ENCODE results near the gene CSF3.

Gene CSF3

GRCh38 chr17:40033339-40033738 lies 18.1 kb downstream of the CSF3 start:
- TF ChIP-seq ZFP3 (CRISPR knock-in tag; IDR thresholded peaks at IDR 0.05) (no peak), CREB5 (CRISPR knock-in tag; IDR thresholded peaks at IDR 0.05; ENCODE audit: low read depth) (no peak), SNAI2 (CRISPR knock-in tag; IDR thresholded peaks at IDR 0.05) (no peak), ZC3H10 (CRISPR knock-in tag; IDR thresholded peaks at IDR 0.05) (no peak), ISL1 (CRISPR knock-in tag; IDR thresholded peaks at IDR 0.05) (no peak)
- no peak for ATAC-seq

DNA sequence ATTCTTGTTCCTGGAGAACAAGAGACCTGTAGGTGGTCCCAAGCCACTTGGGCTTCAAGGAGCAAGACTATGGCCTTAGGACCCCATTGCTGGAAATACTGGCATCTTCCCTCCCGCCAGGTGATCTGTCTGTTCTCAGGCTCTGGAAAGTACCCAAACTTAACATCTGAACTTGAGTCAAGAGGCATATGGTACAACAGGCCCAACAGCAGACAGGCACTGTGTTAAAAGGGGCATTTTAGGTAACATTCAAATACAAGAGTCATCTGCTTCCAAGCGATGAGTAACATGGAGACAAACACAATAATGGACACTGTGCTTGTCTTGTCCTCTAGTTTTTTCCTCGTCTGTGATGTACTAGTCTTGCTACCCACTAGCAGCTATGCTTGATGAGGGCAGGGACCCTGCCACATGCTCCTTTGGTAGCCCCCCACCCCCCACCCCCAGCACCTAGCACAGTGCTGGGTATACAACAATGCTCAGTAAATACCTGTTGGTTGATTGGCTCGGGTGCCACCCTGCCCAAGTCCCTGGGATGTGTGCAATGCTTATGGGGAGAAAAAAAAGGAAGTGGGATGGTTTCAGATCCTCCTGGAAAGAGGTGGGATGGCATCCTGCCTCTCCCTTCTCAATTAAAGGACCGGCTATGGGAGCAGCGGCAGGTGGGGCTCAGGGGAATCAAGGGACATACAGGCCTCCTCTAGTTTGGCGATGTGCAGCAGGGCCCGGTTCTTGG lies 19.4 kb downstream of the CSF3 start:
- ATAC-seq = no peak
- TF ChIP-seq TOX (CRISPR knock-in tag; IDR thresholded peaks at IDR 0.05; ENCODE audit: borderline replicate concordance) (no peak), ZFP3 (CRISPR knock-in tag; IDR thresholded peaks at IDR 0.05) (no peak)

DNA sequence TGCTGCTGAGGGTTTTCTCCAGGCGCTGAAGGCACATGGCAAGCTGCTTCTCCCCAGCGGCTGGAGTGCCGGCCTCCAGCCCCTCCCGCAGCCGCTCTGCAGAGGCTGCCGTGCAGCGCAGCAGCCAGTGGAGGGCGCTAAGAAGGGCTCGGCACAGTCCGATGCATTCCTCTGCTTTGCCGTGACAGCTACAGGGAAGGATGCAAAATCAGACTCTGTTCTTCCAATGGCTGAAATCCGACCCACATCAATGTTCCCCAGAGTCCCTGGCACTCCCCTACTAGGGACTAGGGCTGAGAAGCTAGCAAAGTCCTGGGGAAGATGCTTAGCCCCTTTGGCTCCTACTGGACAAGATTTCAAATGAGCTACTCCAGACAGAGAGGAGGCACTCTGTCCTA lies 19.9 kb downstream of the CSF3 start:
- ATAC-seq = peak; percentile 92
- TF ChIP-seq ZNF70 (CRISPR knock-in tag; IDR thresholded peaks at IDR 0.05) (no peak), OSR1 (CRISPR knock-in tag; IDR thresholded peaks at IDR 0.05) (no peak), TSHZ2 (CRISPR knock-in tag; IDR thresholded peaks at IDR 0.05) (no peak), CSDC2 (CRISPR knock-in tag; IDR thresholded peaks at IDR 0.05) (no peak)

- TF ChIP-seq PATZ1 (CRISPR knock-in tag; IDR thresholded peaks at IDR 0.05; ENCODE audit: borderline replicate concordance) (no peak), ZNF565 (CRISPR knock-in tag; conservative IDR thresholded peaks at IDR 0.05; ENCODE audit: low read depth) (no peak), PPARA (CRISPR knock-in tag; IDR thresholded peaks at IDR 0.05; ENCODE audit: borderline replicate concordance) (no peak), CSRNP3 (CRISPR knock-in tag; IDR thresholded peaks at IDR 0.05) (no peak), ISL1 (CRISPR knock-in tag; IDR thresholded peaks at IDR 0.05) (no peak), ZC3H10 (CRISPR knock-in tag; IDR thresholded peaks at IDR 0.05) (no peak), CSDC2 (CRISPR knock-in tag; IDR thresholded peaks at IDR 0.05) (no peak), ZNF70 (CRISPR knock-in tag; IDR thresholded peaks at IDR 0.05) (no peak), TOX (CRISPR knock-in tag; IDR thresholded peaks at IDR 0.05; ENCODE audit: borderline replicate concordance) (no peak), ZNF8 (CRISPR knock-in tag; IDR thresholded peaks at IDR 0.05) (no peak), ESRRG (CRISPR knock-in tag; IDR thresholded peaks at IDR 0.05) (no peak), TCF4 (CRISPR knock-in tag; IDR thresholded peaks at IDR 0.05; ENCODE audit: borderline replicate concordance) (no peak), POU6F1 (CRISPR knock-in tag; IDR thresholded peaks at IDR 0.05; ENCODE audit: borderline replicate concordance, low read depth) (no peak), RARB (CRISPR knock-in tag; IDR thresholded peaks at IDR 0.05) (no peak)
- peak; percentile 92 for ATAC-seq
These were observed 23.8 kb downstream of the CSF3 start for GRCh38 chr17:40038882-40039513.

Measured in SK-N-SH treated with all-trans-retinoic acid at 6 μM for 48 hours (cell line).